GM21619 (cell line): ENCODE data around the gene SLC50A1.

Experiments
- ATAC-seq: cut with Tn5 transposase; IDR thresholded peaks from one replicate; pipeline ENCODE4 v1.9.1; 2021; ENCODE audit not compliant: unreplicated experiment

The SLC50A1 gene

GRCh38 chr1:155169541-155169940, 33.9 kb downstream of the SLC50A1 start:
- ATAC-seq: no peak

- ATAC-seq: no peak
These were observed 34.6 kb downstream of the SLC50A1 start for GRCh38 chr1:155170101-155170785.

- ATAC-seq: no peak
These were observed 35.2 kb downstream of the SLC50A1 start for GRCh38 chr1:155170806-155171205.

- no peak for ATAC-seq
These were observed 36.4 kb downstream of the SLC50A1 start for GRCh38 chr1:155171836-155172731.

GRCh38 chr1:155172732-155173477, 37.3 kb downstream of the SLC50A1 start, which contains the start of gene KRTCAP2:
KRTCAP2 (minus strand) TSS chr1:155173304; CDS start chr1:155173224, 80 bp downstream.
- peak; percentile 73 for ATAC-seq

- ATAC-seq: peak; percentile 9
These were observed 38.0 kb downstream of the SLC50A1 start, which contains the start of gene TRIM46 for GRCh38 chr1:155173478-155174323. TRIM46 (plus strand) TSS chr1:155173849; CDS start chr1:155173967, 118 bp downstream.

GRCh38 chr1:155174324-155175280, 39.0 kb downstream of the SLC50A1 start:
- ATAC-seq: no peak

- ATAC-seq: no peak
These were observed 39.8 kb downstream of the SLC50A1 start for GRCh38 chr1:155175281-155175926.

- no peak for ATAC-seq
These were observed 40.3 kb downstream of the SLC50A1 start for GRCh38 chr1:155175927-155176371.

- ATAC-seq: no peak
These were observed 41.0 kb downstream of the SLC50A1 start for GRCh38 chr1:155176544-155177071.

GRCh38 chr1:155177192-155177917, 41.7 kb downstream of the SLC50A1 start:
- no peak for ATAC-seq

GRCh38 chr1:155177918-155178281, 42.2 kb downstream of the SLC50A1 start:
- no peak for ATAC-seq

GRCh38 chr1:155178441-155179111, 42.9 kb downstream of the SLC50A1 start:
- no peak for ATAC-seq

- ATAC-seq: no peak
These were observed 43.7 kb downstream of the SLC50A1 start for GRCh38 chr1:155179112-155180031.

- ATAC-seq: no peak
These were observed 45.9 kb downstream of the SLC50A1 start for GRCh38 chr1:155181371-155182051.
